WTC11 (cell line): ENCODE data around the gene ZNF606. TPM values are rescaled to one million over a fixed set of nuclear protein-coding genes. Genes with fewer than 3 reads are reported as not detected.

Experiments used
- CBFB ChIP-seq: sonication (generic); formaldehyde crosslinking; IDR thresholded peaks from 2 replicates; pipeline ENCODE4 v1.8.1; 2022; ENCODE audit warnings: mild to moderate bottlenecking, low read depth, missing genetic modification reagents
- EMX1 ChIP-seq: fragments of 250-450 bp; sonication (Bioruptor Pico); IDR thresholded peaks from 2 replicates; pipeline ENCODE4 v1.8.0; 2021; ENCODE audit warnings: mild to moderate bottlenecking
- ESRRA ChIP-seq: sonication (generic); formaldehyde crosslinking; IDR thresholded peaks from 2 replicates; pipeline ENCODE4 v1.8.1; 2022; ENCODE audit warnings: mild to moderate bottlenecking, missing genetic modification reagents, borderline replicate concordance
- FOXJ3 ChIP-seq: sonication (generic); formaldehyde crosslinking; IDR thresholded peaks from 2 replicates; pipeline ENCODE4 v1.9.0; 2021; ENCODE audit warnings: missing genetic modification reagents, mild to moderate bottlenecking, borderline replicate concordance
- JUN ChIP-seq: sonication (generic); formaldehyde crosslinking; IDR thresholded peaks from 2 replicates; pipeline ENCODE4 v1.8.0; 2023; ENCODE audit warnings: mild to moderate bottlenecking, missing genetic modification reagents
- MYBL2 ChIP-seq: sonication (generic); formaldehyde crosslinking; IDR thresholded peaks from 2 replicates; pipeline ENCODE4 v1.8.1; 2023; ENCODE audit warnings: mild to moderate bottlenecking, moderate library complexity, missing genetic modification reagents
- NR2C2 ChIP-seq: sonication (generic); formaldehyde crosslinking; IDR thresholded peaks from 2 replicates; pipeline ENCODE4 v1.8.0; 2022; ENCODE audit warnings: mild to moderate bottlenecking, missing genetic modification reagents
- NR3C1 ChIP-seq: sonication (generic); formaldehyde crosslinking; conservative IDR thresholded peaks from 2 replicates; pipeline ENCODE4 v1.8.1; 2023; ENCODE audit warnings: low read depth, mild to moderate bottlenecking, missing genetic modification reagents
- OVOL2 ChIP-seq: fragments of 250-450 bp; sonication (Bioruptor Pico); IDR thresholded peaks from 2 replicates; pipeline ENCODE4 v1.9.0; 2021; ENCODE audit warnings: mild to moderate bottlenecking, borderline replicate concordance
- PRRX2 ChIP-seq: fragments of 250-450 bp; sonication (Bioruptor Pico); IDR thresholded peaks from 2 replicates; pipeline ENCODE4 v1.8.0; 2021; ENCODE audit warnings: mild to moderate bottlenecking
- SP1 ChIP-seq: sonication (generic); formaldehyde crosslinking; conservative IDR thresholded peaks from 2 replicates; pipeline ENCODE4 v1.8.1; 2022; ENCODE audit warnings: missing genetic modification reagents
- TP53 ChIP-seq: sonication (generic); formaldehyde crosslinking; IDR thresholded peaks from 2 replicates; pipeline ENCODE4 v1.8.1; 2023; ENCODE audit warnings: mild to moderate bottlenecking, missing genetic modification reagents
- ZNF219 ChIP-seq: sonication (generic); formaldehyde crosslinking; IDR thresholded peaks from 2 replicates; pipeline ENCODE4 v1.8.0; 2023; ENCODE audit warnings: missing genetic modification reagents, mild to moderate bottlenecking, borderline replicate concordance
- ZNF396 ChIP-seq: fragments of 250-450 bp; sonication (Bioruptor Pico); IDR thresholded peaks from 2 replicates; pipeline ENCODE4 v1.8.0; 2021; ENCODE audit warnings: mild to moderate bottlenecking, moderate library complexity, borderline replicate concordance
- total RNA-seq: library from RNA; stranded (reverse); gene quantifications from 3 replicates; pipeline ENCODE4 v1.2.3, GENCODE V29; 2021
- TF ChIP-seq, protein P1 (sequence below): sonication (generic); formaldehyde crosslinking; IDR thresholded peaks from 2 replicates; pipeline ENCODE4 v1.8.1; 2022; ENCODE audit warnings: missing genetic modification reagents, borderline replicate concordance
- TF ChIP-seq, protein P2 (sequence below): fragments of 200-600 bp; IDR thresholded peaks from 2 replicates; pipeline ENCODE4 v1.8.0; 2022; ENCODE audit warnings: antibody characterized with exemption
- TF ChIP-seq, protein P3 (sequence below): sonication (generic); formaldehyde crosslinking; IDR thresholded peaks from 2 replicates; pipeline ENCODE4 v1.8.0; 2023; ENCODE audit warnings: missing genetic modification reagents, mild to moderate bottlenecking, borderline replicate concordance
- TF ChIP-seq, protein P4 (sequence below): sonication (generic); formaldehyde crosslinking; IDR thresholded peaks from 2 replicates; pipeline ENCODE4 v1.8.1; 2022; ENCODE audit warnings: mild to moderate bottlenecking, moderate library complexity, missing genetic modification reagents
- TF ChIP-seq, protein P5 (sequence below): sonication (generic); formaldehyde crosslinking; IDR thresholded peaks from 2 replicates; pipeline ENCODE4 v1.8.0; 2022; ENCODE audit warnings: mild to moderate bottlenecking, missing genetic modification reagents
- TF ChIP-seq, protein P6 (sequence below): fragments of 250-450 bp; sonication (Bioruptor Pico); conservative IDR thresholded peaks from 2 replicates; pipeline ENCODE4 v1.9.0; 2021; ENCODE audit warnings: mild to moderate bottlenecking
- TF ChIP-seq, protein P7 (sequence below): fragments of 250-450 bp; sonication (Bioruptor Pico); IDR thresholded peaks from 2 replicates; pipeline ENCODE4 v1.8.0; 2021; ENCODE audit warnings: mild to moderate bottlenecking
- TF ChIP-seq, protein P8 (sequence below): sonication (generic); formaldehyde crosslinking; IDR thresholded peaks from 2 replicates; pipeline ENCODE4 v1.8.1; 2023; ENCODE audit warnings: mild to moderate bottlenecking, missing genetic modification reagents

The ZNF606 gene
- total RNA-seq, 1 experiment from 2014 or later = 26.1 TPM

DNA sequence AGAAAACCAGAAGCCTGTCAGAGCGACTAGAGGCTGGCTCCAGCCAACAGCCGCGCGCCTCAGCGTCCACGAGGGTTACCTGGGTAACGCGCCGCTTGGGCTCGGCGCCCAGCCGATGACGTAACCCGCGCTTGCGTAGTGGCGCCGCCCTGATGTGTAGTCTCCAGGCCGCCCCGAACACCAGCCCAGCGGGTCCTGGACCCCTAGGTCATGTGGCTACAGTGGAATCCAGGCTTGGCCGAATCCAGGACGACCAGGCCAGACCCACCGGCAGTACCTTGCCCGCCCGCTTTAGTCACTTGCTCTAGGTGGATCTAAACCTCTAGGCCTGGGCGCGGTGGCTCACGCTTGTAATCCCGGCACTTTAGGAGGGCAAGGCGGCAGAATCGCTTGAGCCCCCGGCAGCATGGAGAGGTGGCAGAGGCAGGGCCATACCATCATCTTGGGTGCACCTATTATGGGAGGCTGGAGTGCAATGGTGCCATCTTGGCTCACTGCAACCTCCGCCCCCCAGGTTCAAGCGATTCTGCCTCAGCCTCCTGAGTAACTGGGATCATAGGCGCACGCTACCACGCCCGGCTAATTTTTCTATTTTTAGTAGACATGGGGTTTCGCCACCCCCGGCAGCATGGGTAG is 7.2 kb upstream of the ZNF606 start (continued):
- TF ChIP-seq CBFB (CRISPR knock-in tag) (0 out of 2 replicates have a peak, but pooled peaks have one; percentile 56), NR2C2 (0 out of 2 replicates have a peak, but pooled peaks have one; percentile 39), OVOL2 (no peak), EMX1 (CRISPR knock-in tag) (no peak), JUN (CRISPR knock-in tag) (peak; percentile 38; the same call in 1 of the 2 replicates), FOXJ3 (CRISPR knock-in tag) (no peak), TP53 (CRISPR knock-in tag) (0 out of 2 replicates have a peak, but pooled peaks have one; percentile 39), ESRRA (CRISPR knock-in tag) (no peak), ZNF219 (no peak), ZNF396 (no peak), MYBL2 (CRISPR knock-in tag) (peak; percentile 51; the same call in 1 of the 2 replicates), PRRX2 (CRISPR knock-in tag) (no peak), NR3C1 (CRISPR knock-in tag) (no peak), SP1 (CRISPR knock-in tag) (peak; percentile 66; the same call in 1 of the 2 replicates)
- TF ChIP-seq, protein P1, sequence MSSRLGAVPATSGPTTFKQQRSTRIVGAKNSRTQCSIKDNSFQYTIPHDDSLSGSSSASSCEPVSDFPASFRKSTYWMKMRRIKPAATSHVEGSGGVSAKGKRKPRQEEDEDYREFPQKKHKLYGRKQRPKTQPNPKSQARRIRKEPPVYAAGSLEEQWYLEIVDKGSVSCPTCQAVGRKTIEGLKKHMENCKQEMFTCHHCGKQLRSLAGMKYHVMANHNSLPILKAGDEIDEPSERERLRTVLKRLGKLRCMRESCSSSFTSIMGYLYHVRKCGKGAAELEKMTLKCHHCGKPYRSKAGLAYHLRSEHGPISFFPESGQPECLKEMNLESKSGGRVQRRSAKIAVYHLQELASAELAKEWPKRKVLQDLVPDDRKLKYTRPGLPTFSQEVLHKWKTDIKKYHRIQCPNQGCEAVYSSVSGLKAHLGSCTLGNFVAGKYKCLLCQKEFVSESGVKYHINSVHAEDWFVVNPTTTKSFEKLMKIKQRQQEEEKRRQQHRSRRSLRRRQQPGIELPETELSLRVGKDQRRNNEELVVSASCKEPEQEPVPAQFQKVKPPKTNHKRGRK (CRISPR knock-in tag) = no peak
- TF ChIP-seq, protein P2, sequence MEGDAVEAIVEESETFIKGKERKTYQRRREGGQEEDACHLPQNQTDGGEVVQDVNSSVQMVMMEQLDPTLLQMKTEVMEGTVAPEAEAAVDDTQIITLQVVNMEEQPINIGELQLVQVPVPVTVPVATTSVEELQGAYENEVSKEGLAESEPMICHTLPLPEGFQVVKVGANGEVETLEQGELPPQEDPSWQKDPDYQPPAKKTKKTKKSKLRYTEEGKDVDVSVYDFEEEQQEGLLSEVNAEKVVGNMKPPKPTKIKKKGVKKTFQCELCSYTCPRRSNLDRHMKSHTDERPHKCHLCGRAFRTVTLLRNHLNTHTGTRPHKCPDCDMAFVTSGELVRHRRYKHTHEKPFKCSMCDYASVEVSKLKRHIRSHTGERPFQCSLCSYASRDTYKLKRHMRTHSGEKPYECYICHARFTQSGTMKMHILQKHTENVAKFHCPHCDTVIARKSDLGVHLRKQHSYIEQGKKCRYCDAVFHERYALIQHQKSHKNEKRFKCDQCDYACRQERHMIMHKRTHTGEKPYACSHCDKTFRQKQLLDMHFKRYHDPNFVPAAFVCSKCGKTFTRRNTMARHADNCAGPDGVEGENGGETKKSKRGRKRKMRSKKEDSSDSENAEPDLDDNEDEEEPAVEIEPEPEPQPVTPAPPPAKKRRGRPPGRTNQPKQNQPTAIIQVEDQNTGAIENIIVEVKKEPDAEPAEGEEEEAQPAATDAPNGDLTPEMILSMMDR = no peak
- TF ChIP-seq, protein P3, sequence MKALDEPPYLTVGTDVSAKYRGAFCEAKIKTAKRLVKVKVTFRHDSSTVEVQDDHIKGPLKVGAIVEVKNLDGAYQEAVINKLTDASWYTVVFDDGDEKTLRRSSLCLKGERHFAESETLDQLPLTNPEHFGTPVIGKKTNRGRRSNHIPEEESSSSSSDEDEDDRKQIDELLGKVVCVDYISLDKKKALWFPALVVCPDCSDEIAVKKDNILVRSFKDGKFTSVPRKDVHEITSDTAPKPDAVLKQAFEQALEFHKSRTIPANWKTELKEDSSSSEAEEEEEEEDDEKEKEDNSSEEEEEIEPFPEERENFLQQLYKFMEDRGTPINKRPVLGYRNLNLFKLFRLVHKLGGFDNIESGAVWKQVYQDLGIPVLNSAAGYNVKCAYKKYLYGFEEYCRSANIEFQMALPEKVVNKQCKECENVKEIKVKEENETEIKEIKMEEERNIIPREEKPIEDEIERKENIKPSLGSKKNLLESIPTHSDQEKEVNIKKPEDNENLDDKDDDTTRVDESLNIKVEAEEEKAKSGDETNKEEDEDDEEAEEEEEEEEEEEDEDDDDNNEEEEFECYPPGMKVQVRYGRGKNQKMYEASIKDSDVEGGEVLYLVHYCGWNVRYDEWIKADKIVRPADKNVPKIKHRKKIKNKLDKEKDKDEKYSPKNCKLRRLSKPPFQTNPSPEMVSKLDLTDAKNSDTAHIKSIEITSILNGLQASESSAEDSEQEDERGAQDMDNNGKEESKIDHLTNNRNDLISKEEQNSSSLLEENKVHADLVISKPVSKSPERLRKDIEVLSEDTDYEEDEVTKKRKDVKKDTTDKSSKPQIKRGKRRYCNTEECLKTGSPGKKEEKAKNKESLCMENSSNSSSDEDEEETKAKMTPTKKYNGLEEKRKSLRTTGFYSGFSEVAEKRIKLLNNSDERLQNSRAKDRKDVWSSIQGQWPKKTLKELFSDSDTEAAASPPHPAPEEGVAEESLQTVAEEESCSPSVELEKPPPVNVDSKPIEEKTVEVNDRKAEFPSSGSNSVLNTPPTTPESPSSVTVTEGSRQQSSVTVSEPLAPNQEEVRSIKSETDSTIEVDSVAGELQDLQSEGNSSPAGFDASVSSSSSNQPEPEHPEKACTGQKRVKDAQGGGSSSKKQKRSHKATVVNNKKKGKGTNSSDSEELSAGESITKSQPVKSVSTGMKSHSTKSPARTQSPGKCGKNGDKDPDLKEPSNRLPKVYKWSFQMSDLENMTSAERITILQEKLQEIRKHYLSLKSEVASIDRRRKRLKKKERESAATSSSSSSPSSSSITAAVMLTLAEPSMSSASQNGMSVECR = peak; percentile 85
- TF ChIP-seq, protein P4, sequence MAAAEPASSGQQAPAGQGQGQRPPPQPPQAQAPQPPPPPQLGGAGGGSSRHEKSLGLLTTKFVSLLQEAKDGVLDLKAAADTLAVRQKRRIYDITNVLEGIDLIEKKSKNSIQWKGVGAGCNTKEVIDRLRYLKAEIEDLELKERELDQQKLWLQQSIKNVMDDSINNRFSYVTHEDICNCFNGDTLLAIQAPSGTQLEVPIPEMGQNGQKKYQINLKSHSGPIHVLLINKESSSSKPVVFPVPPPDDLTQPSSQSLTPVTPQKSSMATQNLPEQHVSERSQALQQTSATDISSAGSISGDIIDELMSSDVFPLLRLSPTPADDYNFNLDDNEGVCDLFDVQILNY = 0 out of 2 replicates have a peak, but pooled peaks have one; percentile 37
- TF ChIP-seq, protein P5, sequence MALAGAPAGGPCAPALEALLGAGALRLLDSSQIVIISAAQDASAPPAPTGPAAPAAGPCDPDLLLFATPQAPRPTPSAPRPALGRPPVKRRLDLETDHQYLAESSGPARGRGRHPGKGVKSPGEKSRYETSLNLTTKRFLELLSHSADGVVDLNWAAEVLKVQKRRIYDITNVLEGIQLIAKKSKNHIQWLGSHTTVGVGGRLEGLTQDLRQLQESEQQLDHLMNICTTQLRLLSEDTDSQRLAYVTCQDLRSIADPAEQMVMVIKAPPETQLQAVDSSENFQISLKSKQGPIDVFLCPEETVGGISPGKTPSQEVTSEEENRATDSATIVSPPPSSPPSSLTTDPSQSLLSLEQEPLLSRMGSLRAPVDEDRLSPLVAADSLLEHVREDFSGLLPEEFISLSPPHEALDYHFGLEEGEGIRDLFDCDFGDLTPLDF (CRISPR knock-in tag) = no peak
- TF ChIP-seq, protein P6, sequence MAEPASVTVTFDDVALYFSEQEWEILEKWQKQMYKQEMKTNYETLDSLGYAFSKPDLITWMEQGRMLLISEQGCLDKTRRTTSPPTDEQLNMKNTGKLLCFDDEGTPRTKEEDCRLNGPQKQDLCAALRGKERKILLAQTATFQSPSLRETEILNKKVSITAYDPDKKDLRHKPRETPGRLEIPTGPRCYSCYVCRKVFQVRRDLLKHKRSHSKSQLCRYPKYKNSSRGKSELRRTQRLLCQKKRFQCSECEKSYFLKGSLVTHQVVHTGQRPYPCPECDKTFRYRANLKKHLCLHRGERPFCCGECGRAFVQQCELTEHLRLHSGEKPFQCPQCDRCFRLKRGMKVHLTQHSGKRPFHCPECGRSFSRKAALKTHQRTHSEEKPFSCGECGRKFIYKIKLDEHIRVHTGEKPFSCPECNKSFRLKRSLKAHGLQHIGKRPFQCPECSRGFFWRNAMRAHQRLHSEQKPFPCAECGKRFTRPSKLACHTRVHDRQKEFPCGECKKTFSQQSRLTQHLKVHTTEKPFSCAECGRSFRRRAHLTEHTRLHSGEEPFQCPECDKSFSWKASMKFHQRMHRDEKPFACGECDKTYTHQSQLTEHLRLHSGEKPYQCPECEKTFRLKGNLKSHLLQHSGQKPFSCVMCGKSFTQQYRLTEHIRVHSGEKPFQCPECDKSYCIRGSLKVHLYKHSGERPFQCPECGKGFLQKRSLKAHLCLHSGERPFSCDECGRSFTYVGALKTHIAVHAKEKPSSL = no peak
- TF ChIP-seq, protein P7, sequence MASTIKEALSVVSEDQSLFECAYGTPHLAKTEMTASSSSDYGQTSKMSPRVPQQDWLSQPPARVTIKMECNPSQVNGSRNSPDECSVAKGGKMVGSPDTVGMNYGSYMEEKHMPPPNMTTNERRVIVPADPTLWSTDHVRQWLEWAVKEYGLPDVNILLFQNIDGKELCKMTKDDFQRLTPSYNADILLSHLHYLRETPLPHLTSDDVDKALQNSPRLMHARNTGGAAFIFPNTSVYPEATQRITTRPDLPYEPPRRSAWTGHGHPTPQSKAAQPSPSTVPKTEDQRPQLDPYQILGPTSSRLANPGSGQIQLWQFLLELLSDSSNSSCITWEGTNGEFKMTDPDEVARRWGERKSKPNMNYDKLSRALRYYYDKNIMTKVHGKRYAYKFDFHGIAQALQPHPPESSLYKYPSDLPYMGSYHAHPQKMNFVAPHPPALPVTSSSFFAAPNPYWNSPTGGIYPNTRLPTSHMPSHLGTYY (CRISPR knock-in tag) = no peak
- TF ChIP-seq, protein P8, sequence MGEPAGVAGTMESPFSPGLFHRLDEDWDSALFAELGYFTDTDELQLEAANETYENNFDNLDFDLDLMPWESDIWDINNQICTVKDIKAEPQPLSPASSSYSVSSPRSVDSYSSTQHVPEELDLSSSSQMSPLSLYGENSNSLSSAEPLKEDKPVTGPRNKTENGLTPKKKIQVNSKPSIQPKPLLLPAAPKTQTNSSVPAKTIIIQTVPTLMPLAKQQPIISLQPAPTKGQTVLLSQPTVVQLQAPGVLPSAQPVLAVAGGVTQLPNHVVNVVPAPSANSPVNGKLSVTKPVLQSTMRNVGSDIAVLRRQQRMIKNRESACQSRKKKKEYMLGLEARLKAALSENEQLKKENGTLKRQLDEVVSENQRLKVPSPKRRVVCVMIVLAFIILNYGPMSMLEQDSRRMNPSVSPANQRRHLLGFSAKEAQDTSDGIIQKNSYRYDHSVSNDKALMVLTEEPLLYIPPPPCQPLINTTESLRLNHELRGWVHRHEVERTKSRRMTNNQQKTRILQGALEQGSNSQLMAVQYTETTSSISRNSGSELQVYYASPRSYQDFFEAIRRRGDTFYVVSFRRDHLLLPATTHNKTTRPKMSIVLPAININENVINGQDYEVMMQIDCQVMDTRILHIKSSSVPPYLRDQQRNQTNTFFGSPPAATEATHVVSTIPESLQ (CRISPR knock-in tag) = no peak
